Embryonic facial prominence (tissue), 1 donor: ENCODE data around the gene SGF29.
"Not testable (repeated sequence)": the region's sequence is repeated elsewhere in the genome, so short reads cannot be mapped to it uniquely, and the experiment has no call there.

Experiments used
- DNase-seq: peaks from one replicate; pipeline ENCODE4 v3.0.0-alpha.2; 2016; ENCODE audit errors: extremely low spot score

The SGF29 gene

GRCh38 chr16:28553776-28554633, at the start of gene SGF29:
Gene SGF29, plus strand, starts transcription at chr16:28553920. Its CDS starts 27,150 bp downstream, at chr16:28581070.
- DNase-seq: peak; percentile 90

- no peak for DNase-seq
These were observed 48.9 kb upstream of the SGF29 start for GRCh38 chr16:28504707-28505404.

- DNase-seq: no peak
These were observed 48.1 kb upstream of the SGF29 start for GRCh38 chr16:28505489-28506137.

GRCh38 chr16:28511031-28511430, 42.7 kb upstream of the SGF29 start:
- no peak for DNase-seq

DNA sequence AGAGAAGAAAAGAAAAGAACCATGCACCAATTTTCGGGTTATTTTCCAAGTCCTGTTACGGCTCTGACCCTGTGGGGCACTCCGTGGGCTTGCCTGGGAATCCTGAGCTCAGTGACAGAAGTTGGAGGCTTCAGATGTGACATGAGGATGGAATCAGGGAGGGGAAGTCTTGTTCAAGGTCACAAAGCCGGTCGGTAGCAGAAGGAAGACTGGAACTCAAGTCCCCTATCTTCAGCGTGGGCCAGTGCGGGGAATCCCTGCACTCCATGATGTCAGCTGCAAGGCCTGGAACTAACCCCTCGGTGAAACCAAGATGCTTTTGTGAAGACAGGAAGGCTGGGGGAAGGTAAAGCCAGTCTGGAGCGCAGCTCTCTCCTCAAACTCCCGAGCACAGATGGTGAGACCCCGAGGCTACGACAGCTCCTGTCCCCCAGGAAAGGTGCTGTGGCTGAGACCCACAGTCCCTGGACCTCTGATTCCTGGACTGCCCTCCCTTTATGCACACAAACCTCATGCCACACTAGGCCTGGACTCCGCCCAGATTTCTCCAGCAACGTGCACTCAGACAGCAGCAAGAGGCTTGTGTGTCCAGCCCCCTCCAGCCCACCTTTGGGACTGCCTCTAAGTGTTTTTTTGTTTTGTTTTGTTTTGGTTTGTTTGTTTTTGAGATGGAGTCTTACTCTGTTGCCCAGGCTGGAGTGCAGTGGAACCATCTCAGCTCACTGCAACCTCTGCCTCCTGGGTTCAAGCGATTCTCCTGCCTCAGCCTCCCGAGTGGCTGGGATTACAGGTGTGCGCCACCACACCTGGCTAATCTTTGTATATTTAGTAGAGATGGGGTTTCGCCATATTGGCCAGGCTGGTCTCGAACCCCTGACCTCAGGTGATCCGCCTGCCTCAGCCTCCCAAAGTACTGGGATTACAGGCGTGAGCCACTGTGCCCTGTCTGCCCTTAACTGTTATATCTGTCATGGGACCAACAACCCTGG, 41.6 kb upstream of the SGF29 start:
- no peak for DNase-seq

GRCh38 chr16:28513484-28514181, 40.1 kb upstream of the SGF29 start:
- no peak for DNase-seq

DNA sequence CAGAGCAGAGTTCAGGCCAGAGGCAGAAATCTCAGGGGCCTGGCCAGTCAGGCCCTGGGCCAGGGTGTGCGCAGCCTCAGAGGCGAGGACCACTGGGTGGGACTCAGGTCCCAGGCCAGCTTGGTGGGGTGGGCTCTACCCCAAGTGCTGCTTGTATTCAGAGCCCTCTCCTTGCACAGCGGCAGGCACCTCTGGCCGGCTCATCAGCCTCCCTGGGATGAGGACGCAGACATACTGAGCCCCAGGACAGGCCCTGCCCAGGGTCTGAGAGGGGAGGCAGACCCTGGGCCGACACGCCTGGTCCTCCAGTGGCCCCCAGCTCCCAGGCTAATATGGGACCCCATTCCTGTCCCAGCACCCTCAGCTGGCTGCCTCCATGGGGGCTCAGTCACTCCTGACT, 39.5 kb upstream of the SGF29 start:
- no peak for DNase-seq

DNA sequence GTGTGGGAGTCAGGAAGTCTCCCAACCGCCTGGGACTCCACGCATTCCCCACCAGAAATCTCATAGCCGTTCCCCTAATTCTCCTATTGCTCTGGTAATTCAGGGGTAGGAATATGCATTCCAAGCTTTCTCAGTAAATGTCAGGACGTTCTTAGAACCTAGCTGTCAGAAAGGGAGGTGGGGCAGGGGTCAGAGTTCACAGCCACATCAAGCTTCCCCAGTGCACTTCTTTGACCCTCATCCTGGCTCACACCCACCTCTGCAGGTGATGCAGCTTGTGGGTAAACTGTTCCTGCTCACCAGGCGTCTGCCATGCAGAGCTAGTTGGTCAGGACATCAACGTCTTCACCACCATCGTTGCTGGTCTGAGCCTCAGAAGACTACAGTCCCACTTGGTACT, 33.0 kb upstream of the SGF29 start:
- DNase-seq: no peak

GRCh38 chr16:28521436-28521835, 32.3 kb upstream of the SGF29 start:
- no peak for DNase-seq

DNA sequence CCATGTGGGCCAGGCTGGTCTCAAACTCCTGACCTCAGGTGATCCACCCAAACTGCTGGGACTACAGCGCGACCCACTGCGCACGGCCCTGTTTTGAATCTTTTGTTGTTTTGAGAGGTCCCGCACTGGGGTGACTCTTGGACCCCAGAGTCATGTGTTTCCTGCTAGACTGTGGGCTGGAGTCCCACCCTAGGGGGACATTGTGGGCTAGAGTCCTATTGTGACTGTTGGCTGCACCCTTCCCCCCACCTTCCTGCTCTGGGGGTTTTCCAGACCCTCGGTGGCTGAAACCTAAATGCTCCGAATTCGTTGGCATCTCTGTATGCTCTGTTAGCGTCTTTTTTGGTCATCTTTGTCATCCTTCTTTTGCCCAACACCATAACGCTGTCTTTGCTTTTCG, 30.9 kb upstream of the SGF29 start:
- DNase-seq: no peak

DNA sequence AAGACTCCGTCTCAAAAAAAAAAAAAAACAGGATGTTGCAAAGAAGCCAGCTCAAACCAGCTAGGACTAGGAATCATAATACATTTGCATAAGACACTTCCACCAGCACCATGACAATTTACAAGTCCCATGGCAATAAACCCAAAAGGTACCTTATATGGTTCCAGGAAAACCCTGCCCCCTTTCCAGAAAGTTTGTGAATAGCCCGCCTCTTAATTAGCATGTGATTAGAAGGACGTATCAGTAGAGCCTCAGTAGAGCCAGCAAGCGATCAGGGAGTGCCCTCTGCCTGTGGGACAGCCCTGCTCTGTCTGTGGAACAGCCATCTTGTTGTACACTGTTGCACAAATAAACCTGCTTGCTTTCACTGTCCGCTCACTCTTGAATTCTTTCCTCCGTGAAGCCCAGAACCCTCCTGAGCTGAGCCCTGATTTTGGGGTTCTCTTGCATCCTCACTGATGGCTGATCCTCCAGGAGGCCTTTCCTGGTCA, 29.0 kb upstream of the SGF29 start:
- DNase-seq: no peak

- DNase-seq: no peak
These were observed 27.3 kb upstream of the SGF29 start for GRCh38 chr16:28526201-28527099.

DNA sequence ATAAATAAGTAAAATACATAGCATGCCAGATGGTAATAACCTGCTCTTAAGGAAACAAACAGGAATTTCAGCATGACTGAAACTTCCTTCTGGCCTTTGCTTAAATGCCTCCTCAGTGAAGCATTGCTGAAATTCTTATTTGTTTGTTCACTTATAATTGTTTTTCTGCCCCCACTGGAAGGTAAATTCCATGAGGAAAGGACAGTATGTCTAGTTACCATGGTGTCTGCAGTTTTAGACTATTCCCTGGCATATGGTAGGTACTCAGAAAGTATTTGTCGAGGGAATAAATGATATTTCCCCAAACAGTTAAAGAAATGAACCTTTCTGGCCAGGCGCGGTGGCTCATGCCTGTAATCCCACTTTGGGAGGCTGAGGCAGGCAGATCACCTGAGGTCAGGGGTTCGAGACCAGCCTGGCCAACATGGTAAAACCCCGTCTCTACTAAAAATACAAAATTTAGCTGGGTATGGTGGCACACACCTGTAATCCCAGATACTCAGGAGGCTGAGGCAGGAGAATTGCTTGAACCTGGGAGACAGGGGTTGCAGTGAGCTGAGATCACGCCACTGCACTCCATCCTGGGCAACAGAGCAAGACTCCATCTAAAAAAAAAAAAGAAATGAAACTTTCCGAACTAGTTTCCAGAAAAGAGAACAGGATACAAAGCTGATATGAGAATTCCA, 26.5 kb upstream of the SGF29 start:
- not testable (repeated sequence) for DNase-seq

DNA sequence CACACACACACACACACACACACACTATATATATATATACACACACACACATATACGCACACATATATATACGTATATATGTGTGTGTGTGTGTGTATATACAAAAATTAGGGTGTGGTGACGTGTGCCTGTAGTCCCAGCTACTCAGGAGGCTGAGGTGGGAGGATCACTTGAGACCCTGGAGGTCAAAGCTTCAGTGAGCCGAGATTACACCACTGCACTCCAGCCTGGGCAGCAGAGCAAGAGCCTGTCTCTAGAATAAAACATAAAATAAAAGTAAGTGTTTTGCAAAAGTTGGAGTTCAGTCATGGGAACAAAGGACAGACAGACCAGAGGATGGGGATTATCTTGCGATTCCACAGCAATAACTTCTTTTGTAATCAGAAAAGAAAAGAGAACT, 25.7 kb upstream of the SGF29 start:
- no peak for DNase-seq

DNA sequence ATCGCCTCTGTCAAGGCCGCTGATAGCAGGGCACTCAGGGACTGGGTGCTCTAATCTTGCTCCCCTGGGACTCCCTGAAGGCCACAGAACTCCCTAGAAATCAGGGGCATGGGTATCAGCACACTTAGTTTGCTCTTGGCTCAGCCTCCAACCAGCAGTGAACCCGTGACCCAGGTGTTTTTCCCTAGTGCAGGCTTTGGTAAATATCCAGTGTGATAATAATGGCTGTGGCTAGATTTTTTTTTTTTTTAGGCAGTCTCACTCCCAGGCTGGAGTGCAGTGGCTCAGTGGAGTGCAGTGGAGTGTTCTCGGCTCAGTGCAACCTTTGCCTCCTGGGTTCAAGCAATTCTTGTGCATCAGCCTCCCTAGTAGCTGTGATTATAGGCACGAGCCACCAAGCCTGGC, 25.3 kb upstream of the SGF29 start:
- no peak for DNase-seq

- DNase-seq: no peak
These were observed 24.6 kb upstream of the SGF29 start for GRCh38 chr16:28529124-28529523.

DNA sequence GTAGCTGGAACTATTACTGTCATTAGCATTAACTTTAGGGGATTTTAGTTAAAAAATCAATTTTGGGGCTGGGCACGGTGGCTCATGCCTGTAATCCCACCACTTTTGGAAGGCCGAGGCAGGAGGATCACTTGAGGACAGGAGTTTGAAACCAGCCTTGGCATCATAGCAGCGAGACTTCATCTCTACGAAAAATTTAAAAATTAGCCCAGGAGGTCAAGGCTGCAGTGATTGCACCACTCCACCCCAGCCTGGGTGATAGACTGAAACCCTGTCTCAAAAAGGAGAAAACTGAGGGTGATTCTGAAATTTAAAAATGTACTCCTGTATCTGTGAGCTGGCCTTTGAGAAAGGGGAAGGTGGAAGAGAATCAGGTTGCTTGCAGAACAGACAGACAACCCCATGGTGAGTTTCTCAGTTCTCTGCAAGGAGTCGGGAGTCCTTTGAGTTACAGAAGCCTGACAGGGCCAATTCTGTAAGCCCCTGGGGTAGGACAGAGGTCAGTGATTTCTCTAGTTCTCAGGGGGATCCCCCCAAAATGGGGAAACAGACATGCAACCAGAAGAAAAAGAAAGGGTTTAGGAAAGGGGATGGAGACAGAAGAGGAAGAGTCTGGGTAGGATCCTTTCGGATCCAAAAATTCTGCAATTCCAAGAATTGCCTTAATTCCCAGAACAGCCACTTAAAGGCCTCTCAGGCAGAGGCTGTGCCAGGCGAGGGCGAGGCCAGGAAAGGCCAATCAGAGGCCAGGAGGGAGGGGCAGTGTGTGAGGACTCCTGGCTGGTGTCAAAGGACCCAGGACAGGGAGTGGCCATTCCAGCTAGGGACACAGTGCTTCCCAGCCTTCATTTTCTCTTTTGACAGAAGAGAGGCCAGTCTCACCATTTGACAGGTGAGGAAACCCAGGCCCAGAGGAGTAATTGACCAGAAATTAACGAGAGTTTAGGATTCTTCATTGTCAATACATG, 21.7 kb upstream of the SGF29 start:
- DNase-seq: no peak
